WTC11 (cell line): ENCODE data around the gene CHPF. TPM values are rescaled to one million over a fixed set of nuclear protein-coding genes. Genes with fewer than 3 reads are reported as not detected.

Experiments
- CTCF ChIP-seq: fragments of 200-600 bp; IDR thresholded peaks from 2 replicates; pipeline ENCODE4 v1.8.0; 2022; ENCODE audit warnings: antibody characterized with exemption
- EMX1 ChIP-seq: fragments of 250-450 bp; sonication (Bioruptor Pico); IDR thresholded peaks from 2 replicates; pipeline ENCODE4 v1.8.0; 2021; ENCODE audit warnings: mild to moderate bottlenecking
- ETV6 ChIP-seq: sonication (generic); formaldehyde crosslinking; IDR thresholded peaks from 2 replicates; pipeline ENCODE4 v1.8.1; 2022; ENCODE audit warnings: mild to moderate bottlenecking, missing genetic modification reagents
- FOXK1 ChIP-seq: sonication (generic); formaldehyde crosslinking; IDR thresholded peaks from 2 replicates; pipeline ENCODE4 v1.8.0; 2022; ENCODE audit warnings: mild to moderate bottlenecking, moderate library complexity, missing genetic modification reagents
- GABPB1 ChIP-seq: sonication (generic); formaldehyde crosslinking; IDR thresholded peaks from 2 replicates; pipeline ENCODE4 v1.8.1; 2023; ENCODE audit warnings: mild to moderate bottlenecking, missing genetic modification reagents
- GRHL2 ChIP-seq: fragments of 250-450 bp; sonication (Bioruptor Pico); IDR thresholded peaks from 2 replicates; pipeline ENCODE4 v1.8.0; 2022; ENCODE audit warnings: mild to moderate bottlenecking, moderate library complexity; ENCODE audit not compliant: insufficient replicate concordance, severe bottlenecking
- HMGA2 ChIP-seq: fragments of 250-450 bp; sonication (Bioruptor Pico); IDR thresholded peaks from 2 replicates; pipeline ENCODE4 v1.4.0; 2021; ENCODE audit warnings: mild to moderate bottlenecking, moderate library complexity
- IRF1 ChIP-seq: sonication (generic); formaldehyde crosslinking; IDR thresholded peaks from 2 replicates; pipeline ENCODE4 v1.8.0; 2023; ENCODE audit warnings: missing genetic modification reagents
- KAT7 ChIP-seq: sonication (generic); formaldehyde crosslinking; IDR thresholded peaks from 2 replicates; pipeline ENCODE4 v1.8.1; 2023; ENCODE audit warnings: missing genetic modification reagents, mild to moderate bottlenecking, borderline replicate concordance
- NFYB ChIP-seq: sonication (generic); formaldehyde crosslinking; conservative IDR thresholded peaks from 2 replicates; pipeline ENCODE4 v1.8.0; 2022; ENCODE audit warnings: low read depth, missing genetic modification reagents
- NR2C2 ChIP-seq: sonication (generic); formaldehyde crosslinking; IDR thresholded peaks from 2 replicates; pipeline ENCODE4 v1.8.0; 2022; ENCODE audit warnings: mild to moderate bottlenecking, missing genetic modification reagents
- NR3C1 ChIP-seq: sonication (generic); formaldehyde crosslinking; conservative IDR thresholded peaks from 2 replicates; pipeline ENCODE4 v1.8.1; 2023; ENCODE audit warnings: low read depth, mild to moderate bottlenecking, missing genetic modification reagents
- SP1 ChIP-seq: sonication (generic); formaldehyde crosslinking; conservative IDR thresholded peaks from 2 replicates; pipeline ENCODE4 v1.8.1; 2022; ENCODE audit warnings: missing genetic modification reagents
- TEAD4 ChIP-seq: sonication (generic); formaldehyde crosslinking; IDR thresholded peaks from 2 replicates; pipeline ENCODE4 v1.8.0; 2022; ENCODE audit warnings: mild to moderate bottlenecking, missing genetic modification reagents
- TP53 ChIP-seq: sonication (generic); formaldehyde crosslinking; IDR thresholded peaks from 2 replicates; pipeline ENCODE4 v1.8.1; 2023; ENCODE audit warnings: mild to moderate bottlenecking, missing genetic modification reagents
- USF2 ChIP-seq: sonication (generic); formaldehyde crosslinking; IDR thresholded peaks from 2 replicates; pipeline ENCODE4 v1.8.1; 2023; ENCODE audit warnings: mild to moderate bottlenecking, missing genetic modification reagents, moderate library complexity
- ZNF121 ChIP-seq: sonication (generic); formaldehyde crosslinking; IDR thresholded peaks from 2 replicates; pipeline ENCODE4 v1.8.0; 2023; ENCODE audit warnings: missing genetic modification reagents
- ZNF219 ChIP-seq: sonication (generic); formaldehyde crosslinking; IDR thresholded peaks from 2 replicates; pipeline ENCODE4 v1.8.0; 2023; ENCODE audit warnings: missing genetic modification reagents, mild to moderate bottlenecking, borderline replicate concordance
- ZNF232 ChIP-seq: sonication (generic); formaldehyde crosslinking; IDR thresholded peaks from 2 replicates; pipeline ENCODE4 v1.8.0; 2022; ENCODE audit warnings: mild to moderate bottlenecking, missing genetic modification reagents
- total RNA-seq: library from RNA; stranded (reverse); gene quantifications from 3 replicates; pipeline ENCODE4 v1.2.3, GENCODE V29; 2021
- TF ChIP-seq, protein P1 (sequence below): fragments of 250-450 bp; sonication (Bioruptor Pico); IDR thresholded peaks from 2 replicates; pipeline ENCODE4 v1.9.0; 2021; ENCODE audit warnings: moderate library complexity, mild to moderate bottlenecking, inconsistent platforms, borderline replicate concordance
- TF ChIP-seq, protein P2 (sequence below): sonication (generic); formaldehyde crosslinking; IDR thresholded peaks from 2 replicates; pipeline ENCODE4 v1.8.1; 2022; ENCODE audit warnings: low read depth, missing genetic modification reagents, borderline replicate concordance
- TF ChIP-seq, protein P3 (sequence below): sonication (generic); formaldehyde crosslinking; IDR thresholded peaks from 2 replicates; pipeline ENCODE4 v1.8.0; 2022; ENCODE audit warnings: mild to moderate bottlenecking, missing genetic modification reagents
- TF ChIP-seq, protein P4 (sequence below): sonication (generic); formaldehyde crosslinking; IDR thresholded peaks from 2 replicates; pipeline ENCODE4 v1.8.1; 2023; ENCODE audit warnings: mild to moderate bottlenecking, missing genetic modification reagents, borderline replicate concordance
- TF ChIP-seq, protein P5 (sequence below): sonication (generic); formaldehyde crosslinking; conservative IDR thresholded peaks from 2 replicates; pipeline ENCODE4 v1.8.1; 2023; ENCODE audit warnings: mild to moderate bottlenecking, low read depth, missing genetic modification reagents, moderate library complexity

Gene CHPF
- total RNA-seq, 1 experiment from 2014 or later: 97.0 TPM

GRCh38 chr2:219571311-219572236 is 28.0 kb upstream of the CHPF start, which contains the start of gene OBSL1 (continued):
- TF ChIP-seq FOXK1 (CRISPR knock-in tag) (no peak; the same call in 1 of the 2 replicates), GRHL2 (no peak), NR3C1 (no peak), HMGA2 (CRISPR knock-in tag) (no peak), NFYB (CRISPR knock-in tag) (no peak), KAT7 (CRISPR knock-in tag) (no peak), TP53 (CRISPR knock-in tag) (no peak), CTCF (no peak), EMX1 (CRISPR knock-in tag) (no peak), TEAD4 (CRISPR knock-in tag) (no peak), USF2 (CRISPR knock-in tag) (no peak), NR2C2 (CRISPR knock-in tag) (no peak), IRF1 (CRISPR knock-in tag) (no peak), GABPB1 (CRISPR knock-in tag) (peak; percentile 37; the same call in 1 of the 2 replicates), ZNF219 (no peak), ETV6 (CRISPR knock-in tag) (no peak), ZNF232 (CRISPR knock-in tag) (no peak), ZNF121 (CRISPR knock-in tag) (no peak), SP1 (CRISPR knock-in tag) (peak; percentile 53; the same call in 1 of the 2 replicates)
- TF ChIP-seq, protein P1, sequence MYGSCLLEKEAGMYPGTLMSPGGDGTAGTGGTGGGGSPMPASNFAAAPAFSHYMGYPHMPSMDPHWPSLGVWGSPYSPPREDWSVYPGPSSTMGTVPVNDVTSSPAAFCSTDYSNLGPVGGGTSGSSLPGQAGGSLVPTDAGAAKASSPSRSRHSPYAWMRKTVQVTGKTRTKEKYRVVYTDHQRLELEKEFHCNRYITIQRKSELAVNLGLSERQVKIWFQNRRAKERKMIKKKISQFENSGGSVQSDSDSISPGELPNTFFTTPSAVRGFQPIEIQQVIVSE: no peak
- TF ChIP-seq, protein P2, sequence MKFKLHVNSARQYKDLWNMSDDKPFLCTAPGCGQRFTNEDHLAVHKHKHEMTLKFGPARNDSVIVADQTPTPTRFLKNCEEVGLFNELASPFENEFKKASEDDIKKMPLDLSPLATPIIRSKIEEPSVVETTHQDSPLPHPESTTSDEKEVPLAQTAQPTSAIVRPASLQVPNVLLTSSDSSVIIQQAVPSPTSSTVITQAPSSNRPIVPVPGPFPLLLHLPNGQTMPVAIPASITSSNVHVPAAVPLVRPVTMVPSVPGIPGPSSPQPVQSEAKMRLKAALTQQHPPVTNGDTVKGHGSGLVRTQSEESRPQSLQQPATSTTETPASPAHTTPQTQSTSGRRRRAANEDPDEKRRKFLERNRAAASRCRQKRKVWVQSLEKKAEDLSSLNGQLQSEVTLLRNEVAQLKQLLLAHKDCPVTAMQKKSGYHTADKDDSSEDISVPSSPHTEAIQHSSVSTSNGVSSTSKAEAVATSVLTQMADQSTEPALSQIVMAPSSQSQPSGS (CRISPR knock-in tag): no peak
- TF ChIP-seq, protein P3, sequence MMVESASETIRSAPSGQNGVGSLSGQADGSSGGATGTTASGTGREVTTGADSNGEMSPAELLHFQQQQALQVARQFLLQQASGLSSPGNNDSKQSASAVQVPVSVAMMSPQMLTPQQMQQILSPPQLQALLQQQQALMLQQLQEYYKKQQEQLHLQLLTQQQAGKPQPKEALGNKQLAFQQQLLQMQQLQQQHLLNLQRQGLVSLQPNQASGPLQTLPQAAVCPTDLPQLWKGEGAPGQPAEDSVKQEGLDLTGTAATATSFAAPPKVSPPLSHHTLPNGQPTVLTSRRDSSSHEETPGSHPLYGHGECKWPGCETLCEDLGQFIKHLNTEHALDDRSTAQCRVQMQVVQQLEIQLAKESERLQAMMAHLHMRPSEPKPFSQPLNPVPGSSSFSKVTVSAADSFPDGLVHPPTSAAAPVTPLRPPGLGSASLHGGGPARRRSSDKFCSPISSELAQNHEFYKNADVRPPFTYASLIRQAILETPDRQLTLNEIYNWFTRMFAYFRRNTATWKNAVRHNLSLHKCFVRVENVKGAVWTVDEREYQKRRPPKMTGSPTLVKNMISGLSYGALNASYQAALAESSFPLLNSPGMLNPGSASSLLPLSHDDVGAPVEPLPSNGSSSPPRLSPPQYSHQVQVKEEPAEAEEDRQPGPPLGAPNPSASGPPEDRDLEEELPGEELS (CRISPR knock-in tag): peak; percentile 55
- TF ChIP-seq, protein P4, sequence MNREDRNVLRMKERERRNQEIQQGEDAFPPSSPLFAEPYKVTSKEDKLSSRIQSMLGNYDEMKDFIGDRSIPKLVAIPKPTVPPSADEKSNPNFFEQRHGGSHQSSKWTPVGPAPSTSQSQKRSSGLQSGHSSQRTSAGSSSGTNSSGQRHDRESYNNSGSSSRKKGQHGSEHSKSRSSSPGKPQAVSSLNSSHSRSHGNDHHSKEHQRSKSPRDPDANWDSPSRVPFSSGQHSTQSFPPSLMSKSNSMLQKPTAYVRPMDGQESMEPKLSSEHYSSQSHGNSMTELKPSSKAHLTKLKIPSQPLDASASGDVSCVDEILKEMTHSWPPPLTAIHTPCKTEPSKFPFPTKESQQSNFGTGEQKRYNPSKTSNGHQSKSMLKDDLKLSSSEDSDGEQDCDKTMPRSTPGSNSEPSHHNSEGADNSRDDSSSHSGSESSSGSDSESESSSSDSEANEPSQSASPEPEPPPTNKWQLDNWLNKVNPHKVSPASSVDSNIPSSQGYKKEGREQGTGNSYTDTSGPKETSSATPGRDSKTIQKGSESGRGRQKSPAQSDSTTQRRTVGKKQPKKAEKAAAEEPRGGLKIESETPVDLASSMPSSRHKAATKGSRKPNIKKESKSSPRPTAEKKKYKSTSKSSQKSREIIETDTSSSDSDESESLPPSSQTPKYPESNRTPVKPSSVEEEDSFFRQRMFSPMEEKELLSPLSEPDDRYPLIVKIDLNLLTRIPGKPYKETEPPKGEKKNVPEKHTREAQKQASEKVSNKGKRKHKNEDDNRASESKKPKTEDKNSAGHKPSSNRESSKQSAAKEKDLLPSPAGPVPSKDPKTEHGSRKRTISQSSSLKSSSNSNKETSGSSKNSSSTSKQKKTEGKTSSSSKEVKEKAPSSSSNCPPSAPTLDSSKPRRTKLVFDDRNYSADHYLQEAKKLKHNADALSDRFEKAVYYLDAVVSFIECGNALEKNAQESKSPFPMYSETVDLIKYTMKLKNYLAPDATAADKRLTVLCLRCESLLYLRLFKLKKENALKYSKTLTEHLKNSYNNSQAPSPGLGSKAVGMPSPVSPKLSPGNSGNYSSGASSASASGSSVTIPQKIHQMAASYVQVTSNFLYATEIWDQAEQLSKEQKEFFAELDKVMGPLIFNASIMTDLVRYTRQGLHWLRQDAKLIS (CRISPR knock-in tag): no peak
- TF ChIP-seq, protein P5, sequence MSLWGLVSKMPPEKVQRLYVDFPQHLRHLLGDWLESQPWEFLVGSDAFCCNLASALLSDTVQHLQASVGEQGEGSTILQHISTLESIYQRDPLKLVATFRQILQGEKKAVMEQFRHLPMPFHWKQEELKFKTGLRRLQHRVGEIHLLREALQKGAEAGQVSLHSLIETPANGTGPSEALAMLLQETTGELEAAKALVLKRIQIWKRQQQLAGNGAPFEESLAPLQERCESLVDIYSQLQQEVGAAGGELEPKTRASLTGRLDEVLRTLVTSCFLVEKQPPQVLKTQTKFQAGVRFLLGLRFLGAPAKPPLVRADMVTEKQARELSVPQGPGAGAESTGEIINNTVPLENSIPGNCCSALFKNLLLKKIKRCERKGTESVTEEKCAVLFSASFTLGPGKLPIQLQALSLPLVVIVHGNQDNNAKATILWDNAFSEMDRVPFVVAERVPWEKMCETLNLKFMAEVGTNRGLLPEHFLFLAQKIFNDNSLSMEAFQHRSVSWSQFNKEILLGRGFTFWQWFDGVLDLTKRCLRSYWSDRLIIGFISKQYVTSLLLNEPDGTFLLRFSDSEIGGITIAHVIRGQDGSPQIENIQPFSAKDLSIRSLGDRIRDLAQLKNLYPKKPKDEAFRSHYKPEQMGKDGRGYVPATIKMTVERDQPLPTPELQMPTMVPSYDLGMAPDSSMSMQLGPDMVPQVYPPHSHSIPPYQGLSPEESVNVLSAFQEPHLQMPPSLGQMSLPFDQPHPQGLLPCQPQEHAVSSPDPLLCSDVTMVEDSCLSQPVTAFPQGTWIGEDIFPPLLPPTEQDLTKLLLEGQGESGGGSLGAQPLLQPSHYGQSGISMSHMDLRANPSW (CRISPR knock-in tag): no peak
